Stomach (tissue), 4 donors: ENCODE results near the gene TMEM229B.

Experiments
- POLR2A ChIP-seq, 4 donors: fragments of 450-650 bp; IDR thresholded peaks; one replicate each; pipeline ENCODE4 v1.6.1; 2016; ENCODE audit warnings: antibody characterized with exemption in 4 of 4, control low read depth in 2 of 4, mild to moderate bottlenecking in 1 of 4, moderate library complexity in 1 of 4
- TF ChIP-seq, protein P1 (sequence below), 7 experiments: fragments of 450-650 bp in 4 of 7; fragments of 200-600 bp in 3 of 7; sonication (generic) in 3 of 7; IDR thresholded peaks; one replicate each; pipeline ENCODE4 v1.5.1; 2016 to 2019; ENCODE audit warnings: antibody characterized with exemption in 7 of 7, control low read depth in 2 of 7, mild to moderate bottlenecking in 1 of 7

DNA sequence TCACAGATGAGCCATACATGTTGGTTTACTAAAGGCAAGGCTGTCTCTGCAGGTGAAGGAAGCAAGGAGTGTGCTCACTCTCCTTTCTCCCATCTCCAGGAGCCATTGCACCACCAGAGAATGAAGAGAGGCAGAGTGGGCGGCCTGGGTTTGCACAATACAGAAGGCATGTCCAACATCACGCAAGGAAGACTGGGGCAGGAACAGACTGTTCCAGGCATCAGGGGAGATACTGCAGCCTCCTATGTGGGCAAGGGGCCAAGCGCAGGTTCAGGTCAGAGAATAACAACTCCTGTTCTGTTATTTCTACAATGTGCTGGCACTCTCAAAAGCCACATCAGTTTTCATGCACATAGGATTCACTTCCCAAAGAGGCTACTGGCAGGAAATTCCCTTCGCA, 1.7 kb upstream of the TMEM229B start:
- TF ChIP-seq, protein P1, sequence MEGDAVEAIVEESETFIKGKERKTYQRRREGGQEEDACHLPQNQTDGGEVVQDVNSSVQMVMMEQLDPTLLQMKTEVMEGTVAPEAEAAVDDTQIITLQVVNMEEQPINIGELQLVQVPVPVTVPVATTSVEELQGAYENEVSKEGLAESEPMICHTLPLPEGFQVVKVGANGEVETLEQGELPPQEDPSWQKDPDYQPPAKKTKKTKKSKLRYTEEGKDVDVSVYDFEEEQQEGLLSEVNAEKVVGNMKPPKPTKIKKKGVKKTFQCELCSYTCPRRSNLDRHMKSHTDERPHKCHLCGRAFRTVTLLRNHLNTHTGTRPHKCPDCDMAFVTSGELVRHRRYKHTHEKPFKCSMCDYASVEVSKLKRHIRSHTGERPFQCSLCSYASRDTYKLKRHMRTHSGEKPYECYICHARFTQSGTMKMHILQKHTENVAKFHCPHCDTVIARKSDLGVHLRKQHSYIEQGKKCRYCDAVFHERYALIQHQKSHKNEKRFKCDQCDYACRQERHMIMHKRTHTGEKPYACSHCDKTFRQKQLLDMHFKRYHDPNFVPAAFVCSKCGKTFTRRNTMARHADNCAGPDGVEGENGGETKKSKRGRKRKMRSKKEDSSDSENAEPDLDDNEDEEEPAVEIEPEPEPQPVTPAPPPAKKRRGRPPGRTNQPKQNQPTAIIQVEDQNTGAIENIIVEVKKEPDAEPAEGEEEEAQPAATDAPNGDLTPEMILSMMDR (IDR thresholded peaks at IDR 0.05): no peak
- no peak for TF ChIP-seq POLR2A (IDR thresholded peaks at IDR 0.05)
